ENCODE results near the gene TECTA.
"Not testable (repeated sequence)": the region's sequence is repeated elsewhere in the genome, so short reads cannot be mapped to it uniquely, and the experiment has no call there.

TECTA gene

DNA sequence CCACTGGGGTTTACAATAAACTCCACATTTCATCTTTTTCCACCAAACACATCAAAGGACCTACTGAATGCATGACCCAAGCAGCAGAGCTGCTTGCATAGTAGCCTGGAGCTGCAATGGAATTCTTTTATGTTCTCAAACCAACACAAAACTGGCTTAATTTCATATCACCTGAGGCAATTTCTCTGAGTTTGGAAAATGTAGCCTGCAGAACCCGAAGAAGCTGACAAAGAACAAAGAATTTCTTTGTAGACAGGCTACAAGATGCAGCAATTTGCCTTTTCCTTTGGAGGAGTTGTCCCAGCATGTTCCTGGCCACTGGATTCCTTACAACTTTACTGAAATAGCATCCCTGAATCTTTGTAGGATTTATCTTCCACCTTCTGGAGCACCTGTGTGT lies 5.5 kb upstream of the TECTA start:
- DNase-seq (ENCODE audit: low read depth, low spot score): no peak

- no peak for DNase-seq (ENCODE audit: low read depth, low spot score)
Measured at GRCh38 chr11:121099364-121099763, 1.7 kb upstream of the TECTA start.

DNA sequence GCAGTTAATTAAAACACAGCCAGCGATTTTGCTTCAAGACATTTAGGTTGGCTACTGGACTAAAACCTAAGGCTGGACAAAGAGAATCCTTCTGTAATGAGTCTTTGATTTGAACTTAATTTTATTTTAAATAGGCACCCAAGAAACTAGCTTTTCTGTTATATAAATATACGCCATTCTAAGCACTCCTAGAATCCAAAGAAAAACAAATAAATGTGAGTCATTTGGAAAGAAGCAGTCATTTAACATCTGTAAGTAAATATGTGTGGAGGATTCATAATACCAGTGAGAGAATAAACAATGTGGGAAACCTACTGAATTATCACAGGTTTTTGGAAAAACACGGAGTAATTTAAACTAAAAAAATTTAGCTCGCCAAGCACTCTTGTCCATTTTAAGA lies 1.2 kb upstream of the TECTA start:
- no peak for DNase-seq (ENCODE audit: low read depth, low spot score)

- DNase-seq (ENCODE audit: low read depth, low spot score): no peak
Measured at GRCh38 chr11:121104312-121104762, 3.3 kb downstream of the TECTA start.

- no peak for DNase-seq (ENCODE audit: low read depth, low spot score)
Measured at GRCh38 chr11:121105063-121105480, 4.0 kb downstream of the TECTA start.

DNA sequence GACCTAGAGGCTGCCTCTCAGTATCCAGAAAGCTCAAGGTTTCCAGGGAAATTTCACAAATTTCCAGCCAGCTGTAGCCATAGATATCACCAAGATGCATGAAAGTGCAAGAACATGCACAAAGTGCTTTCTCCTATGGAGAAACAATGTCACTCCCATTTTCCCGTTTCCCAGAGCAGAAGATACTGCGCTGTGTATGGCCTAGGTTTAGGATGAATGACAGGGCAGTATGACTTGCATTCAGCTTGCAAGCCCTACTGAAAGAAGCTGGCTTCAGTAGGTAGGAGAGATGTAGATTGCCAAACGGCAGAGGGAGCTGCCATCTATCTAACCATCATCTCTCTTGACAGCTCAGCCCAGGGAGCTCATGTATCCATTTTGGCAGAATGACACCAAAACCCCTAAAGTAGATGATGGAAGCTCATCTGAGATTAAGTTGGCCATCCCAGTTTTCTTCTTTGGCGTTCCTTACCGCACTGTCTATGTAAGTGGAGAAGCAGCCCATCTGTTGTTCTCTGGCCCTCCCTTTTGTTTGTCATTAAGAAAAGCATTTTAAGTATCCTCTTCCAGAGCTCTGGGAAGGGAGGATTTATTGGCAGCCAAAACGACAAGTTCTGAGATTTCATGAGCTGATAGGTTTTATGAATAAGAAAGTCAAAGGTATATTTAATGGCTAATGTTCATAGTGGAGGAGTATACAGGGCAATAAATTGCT lies 4.6 kb downstream of the TECTA start:
- DNase-seq (ENCODE audit: low read depth, low spot score): no peak

DNA sequence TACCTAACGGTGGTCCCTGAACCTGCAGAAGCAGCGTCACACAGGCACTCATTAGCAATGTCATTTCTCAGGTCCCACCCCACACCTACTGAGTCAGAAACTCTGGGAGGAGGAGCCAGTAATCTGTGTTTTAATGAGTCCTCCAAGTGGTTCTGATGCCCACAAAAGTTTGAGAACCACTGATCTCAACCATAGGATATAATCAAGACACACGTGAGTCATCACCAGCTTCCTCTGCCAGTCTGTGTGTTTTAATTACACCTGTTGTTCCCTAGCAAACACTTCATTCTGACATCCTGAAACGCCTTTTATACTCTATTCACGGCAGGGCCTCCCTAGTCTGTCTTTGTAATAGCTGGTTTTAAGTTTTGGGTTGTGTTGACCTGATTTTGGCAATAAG lies 5.8 kb downstream of the TECTA start:
- DNase-seq (ENCODE audit: low read depth, low spot score): no peak

GRCh38 chr11:121108413-121108812 lies 7.4 kb downstream of the TECTA start:
- DNase-seq (ENCODE audit: low read depth, low spot score): no peak

DNA sequence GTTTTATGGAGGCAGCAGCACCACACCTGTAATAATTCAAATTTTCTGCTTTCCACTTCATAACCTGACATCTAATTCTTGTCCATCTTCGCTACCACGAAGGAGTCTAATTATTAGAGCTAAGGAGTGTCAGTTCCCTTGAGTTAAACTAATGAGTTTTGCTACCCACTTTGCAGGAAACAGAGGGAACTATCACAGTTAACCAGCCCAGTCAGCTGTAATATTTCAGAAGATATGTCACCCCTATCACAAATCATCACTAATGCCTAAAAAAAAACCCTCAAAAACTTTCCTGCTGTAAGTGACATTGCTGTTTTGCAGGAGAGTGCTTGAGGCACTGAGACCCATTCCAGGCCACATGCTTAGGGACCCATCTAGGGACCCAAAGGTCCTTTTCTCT lies 8.4 kb downstream of the TECTA start:
- DNase-seq (ENCODE audit: low read depth, low spot score): no peak

DNA sequence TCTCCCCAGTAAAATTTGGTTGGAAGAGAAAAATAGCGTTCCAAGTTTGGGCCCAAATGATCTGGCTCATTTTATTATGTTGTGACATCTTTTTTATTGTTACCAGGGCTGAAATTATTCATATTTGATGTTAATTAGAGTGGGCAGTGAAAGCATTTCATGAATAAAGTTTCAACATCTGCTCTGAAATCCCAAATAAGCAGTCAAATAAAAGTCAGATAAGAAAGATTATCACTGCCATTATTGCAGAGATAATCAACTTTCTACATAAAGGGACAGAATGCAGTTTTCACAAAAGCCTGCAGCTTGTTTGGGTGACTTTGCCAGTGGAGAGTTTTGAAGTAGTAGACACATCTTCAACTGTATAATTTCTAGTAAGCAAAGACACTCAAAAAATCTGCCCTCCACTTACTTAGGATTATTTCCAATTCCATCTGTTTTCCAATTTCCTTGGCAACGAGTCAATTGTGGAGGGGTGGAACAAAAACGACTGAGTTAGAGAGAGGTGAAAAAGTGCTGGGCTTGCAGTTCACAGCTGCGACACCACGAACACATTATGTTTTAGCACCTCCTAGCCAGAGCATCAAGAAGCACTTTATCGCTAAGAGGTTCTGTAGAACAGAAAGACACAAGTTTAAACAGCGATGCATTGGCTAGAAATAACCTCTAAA lies 9.0 kb downstream of the TECTA start:
- no peak for DNase-seq (ENCODE audit: low read depth, low spot score)

DNA sequence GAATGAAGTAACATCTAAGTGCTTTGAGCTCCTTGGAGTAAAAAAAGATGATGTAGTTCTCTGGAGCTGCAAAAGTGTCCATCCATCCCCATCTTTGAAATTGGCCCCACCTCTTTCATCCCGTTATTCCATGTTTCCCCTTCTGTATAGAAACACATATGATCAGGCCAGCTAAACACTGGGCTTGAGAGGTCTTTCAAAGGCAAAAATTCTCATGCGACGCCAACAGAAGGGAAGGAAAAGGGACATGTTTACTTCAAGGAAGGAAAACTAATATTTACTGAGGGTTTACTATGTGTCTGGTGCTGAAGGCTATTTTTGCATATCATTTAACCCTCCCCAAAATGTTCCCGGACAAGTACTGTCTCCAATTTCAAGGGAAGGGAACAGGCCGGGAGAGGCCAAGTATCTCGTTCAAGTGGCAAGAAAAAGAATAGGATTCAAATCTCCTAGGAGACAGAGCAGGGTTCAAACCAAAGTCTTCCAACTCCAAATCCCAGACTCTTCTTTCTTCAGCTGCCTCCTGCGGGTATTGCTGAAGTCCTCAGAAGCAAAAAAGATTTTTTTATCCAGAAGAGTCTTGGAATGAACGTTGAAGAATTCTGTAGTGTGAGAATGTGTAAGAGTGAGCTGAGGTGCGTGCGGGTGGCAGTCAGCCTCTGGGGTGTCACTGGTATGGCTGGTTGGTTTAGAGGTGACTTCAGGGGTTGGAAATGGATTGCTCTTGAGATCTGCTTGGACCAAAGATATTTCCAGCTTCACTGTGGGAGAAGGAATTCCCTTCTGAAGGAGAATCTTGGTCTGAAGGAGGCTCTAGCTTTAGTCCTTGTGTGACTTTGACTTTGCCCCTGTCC lies 10.1 kb downstream of the TECTA start:
- no peak for DNase-seq (ENCODE audit: low read depth, low spot score)

GRCh38 chr11:121112498-121113455 lies 11.7 kb downstream of the TECTA start:
- DNase-seq (ENCODE audit: low read depth, low spot score): no peak

GRCh38 chr11:121113611-121114010 lies 12.6 kb downstream of the TECTA start:
- no peak for DNase-seq (ENCODE audit: low read depth, low spot score)

DNA sequence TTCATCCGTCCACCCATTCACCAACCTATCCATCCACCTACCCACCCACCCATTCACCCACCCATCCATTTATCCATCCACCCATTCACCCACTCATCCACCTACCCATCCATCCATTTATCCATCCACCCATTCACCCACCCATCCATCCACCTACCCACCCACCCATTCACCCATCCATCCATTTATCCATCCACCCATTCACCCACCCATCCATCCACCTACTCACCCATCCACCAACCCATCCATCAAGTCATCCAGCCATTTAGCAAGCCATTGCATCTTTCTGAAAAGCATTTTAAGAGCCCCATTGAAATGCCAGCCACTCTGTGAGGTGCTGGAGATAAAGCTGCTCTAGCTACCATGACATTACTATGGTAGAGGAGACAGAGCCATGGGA lies 14.0 kb downstream of the TECTA start:
- DNase-seq (ENCODE audit: low read depth, low spot score): not testable (repeated sequence)

- DNase-seq (ENCODE audit: low read depth, low spot score): no peak
Measured at GRCh38 chr11:121117788-121118187, 16.7 kb downstream of the TECTA start.

GRCh38 chr11:121119440-121119839 lies 18.4 kb downstream of the TECTA start:
- DNase-seq (ENCODE audit: low read depth, low spot score): no peak

GRCh38 chr11:121122328-121122727 lies 21.3 kb downstream of the TECTA start:
- DNase-seq (ENCODE audit: low read depth, low spot score): no peak

GRCh38 chr11:121123496-121124069 lies 22.5 kb downstream of the TECTA start:
- no peak for DNase-seq (ENCODE audit: low read depth, low spot score)

- no peak for DNase-seq (ENCODE audit: low read depth, low spot score)
Measured at GRCh38 chr11:121127809-121128208, 26.8 kb downstream of the TECTA start.

DNA sequence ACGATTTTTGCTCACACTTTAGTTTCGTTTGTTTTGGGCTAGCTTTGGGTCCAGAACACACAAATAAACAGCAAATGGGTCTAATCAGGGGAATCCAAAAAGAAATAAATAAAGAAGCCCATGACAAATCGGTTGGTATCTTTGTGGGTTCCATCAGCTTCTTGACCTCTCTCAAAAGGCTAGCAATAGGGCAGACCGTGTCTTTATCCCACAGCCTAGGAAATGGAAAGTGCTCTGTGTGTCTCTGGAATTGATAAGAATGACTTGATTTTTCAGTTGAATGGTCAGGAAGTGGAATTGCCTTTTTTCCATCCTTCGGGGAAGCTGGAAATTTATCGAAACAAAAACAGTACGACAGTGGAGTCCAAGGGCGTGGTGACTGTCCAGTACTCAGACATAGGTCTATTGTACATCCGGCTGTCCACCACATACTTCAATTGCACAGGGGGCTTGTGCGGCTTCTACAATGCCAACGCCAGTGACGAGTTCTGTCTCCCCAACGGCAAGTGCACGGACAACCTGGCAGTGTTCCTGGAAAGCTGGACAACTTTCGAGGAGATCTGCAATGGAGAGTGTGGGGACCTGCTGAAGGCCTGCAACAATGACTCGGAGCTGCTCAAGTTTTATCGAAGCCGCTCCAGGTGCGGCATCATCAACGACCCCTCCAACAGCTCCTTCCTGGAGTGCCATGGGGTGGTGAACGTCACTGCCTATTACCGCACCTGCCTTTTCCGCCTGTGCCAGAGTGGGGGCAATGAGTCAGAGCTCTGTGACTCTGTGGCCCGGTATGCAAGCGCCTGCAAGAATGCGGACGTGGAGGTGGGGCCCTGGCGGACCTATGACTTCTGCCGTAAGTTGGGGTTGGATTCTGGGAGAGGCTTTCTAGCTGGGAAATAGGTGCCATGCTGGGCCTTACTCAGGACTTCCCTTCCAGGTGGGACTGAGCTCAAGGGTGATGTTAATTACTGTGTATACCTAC lies 28.6 kb downstream of the TECTA start:
- no peak for DNase-seq (ENCODE audit: low read depth, low spot score)
